B cell (primary cell): ENCODE results near the gene DCDC1. TPM values are rescaled to one million over a fixed set of nuclear protein-coding genes. Genes with fewer than 3 reads are reported as not detected.

Experiments used
- ATAC-seq: fragments of 200-7000 bp; cut with Tn5 transposase; one replicate; pipeline ENCODE4 v1.10.0; 2021; ENCODE audit warnings: low read depth, mild to moderate bottlenecking, moderate number of reproducible peaks, moderate library complexity
- CTCF ChIA-PET: fragments of 350-600 bp; sonication (Branson Sonifier 250); formaldehyde crosslinking; loops from one replicate; lab custom pipeline; 2021; ENCODE audit warnings: antibody characterized with exemption, inconsistent platforms; lab: Charles Lee
- POLR2A ChIA-PET: fragments of 350-600 bp; sonication (Branson Sonifier 250); formaldehyde crosslinking; loops from one replicate; lab custom pipeline; 2021; ENCODE audit warnings: antibody characterized with exemption; lab: Charles Lee
- DNase-seq: peaks from one replicate; pipeline ENCODE4 v3.0.0; 2013
- H2AFZ ChIP-seq: 2 replicates; pipeline ENCODE4 v1.6.1; 2012; ENCODE audit warnings: mild to moderate bottlenecking, low read depth, low read length; ENCODE audit not compliant: insufficient read depth, poor library complexity, severe bottlenecking
- H3K27ac ChIP-seq, 2 donors: 1 replicate in 1 of 2; 2 replicates in 1 of 2; pipeline ENCODE4 v1.5.1; 2012 to 2013; ENCODE audit warnings: low read length in 2 of 2, mild to moderate bottlenecking in 2 of 2, moderate library complexity in 1 of 2
- H3K27me3 ChIP-seq, 4 experiments: fragments of 200-600 bp in 1 of 4; sonication (generic) in 1 of 4; replicated peaks in 1 of 4; 1 replicate in 2 of 4; 2 replicates in 2 of 4; pipeline versions ENCODE4 v1.6.1 to v1.7.0; 2013 to 2016; ENCODE audit warnings: low read length in 3 of 4, mild to moderate bottlenecking in 2 of 4, mixed read lengths in 1 of 4, moderate library complexity in 1 of 4; ENCODE audit not compliant: insufficient read depth in 4 of 4, control insufficient read depth in 3 of 4; ENCODE audit errors: control extremely low read depth in 1 of 4
- H3K36me3 ChIP-seq, 2 experiments: replicated peaks in 1 of 2; 1 replicate in 1 of 2; 2 replicates in 1 of 2; pipeline versions ENCODE4 v1.6.1 to v1.7.1; 2013; ENCODE audit warnings: low read length in 1 of 2; ENCODE audit not compliant: insufficient read depth in 2 of 2, control insufficient read depth in 1 of 2; ENCODE audit errors: control extremely low read depth in 1 of 2, extremely low read depth in 1 of 2
- H3K4me1 ChIP-seq, 2 donors: fragments of 200-600 bp in 1 of 2; sonication (generic) in 1 of 2; 1 replicate in 1 of 2; 2 replicates in 1 of 2; pipeline versions ENCODE4 v1.5.1 to v1.6.1; 2013 to 2017; ENCODE audit warnings: low read length in 2 of 2; ENCODE audit not compliant: control insufficient read depth in 2 of 2, insufficient read depth in 2 of 2
- H3K4me2 ChIP-seq: replicated peaks from 2 replicates; pipeline ENCODE3; 2012; ENCODE audit warnings: mild to moderate bottlenecking, low read depth, low read length; ENCODE audit not compliant: poor library complexity, severe bottlenecking
- H3K4me3 ChIP-seq, 5 experiments: fragments of 200-600 bp in 1 of 5; sonication (generic) in 1 of 5; 1 replicate in 3 of 5; 2 replicates in 2 of 5; pipeline versions ENCODE4 v1.5.1 to v1.7.0; 2011 to 2016; ENCODE audit warnings: low read length in 4 of 5, mild to moderate bottlenecking in 4 of 5, low read depth in 2 of 5, control low read depth in 1 of 5, moderate library complexity in 1 of 5; ENCODE audit not compliant: insufficient read depth in 1 of 5; ENCODE audit errors: control extremely low read depth in 1 of 5, extremely low read depth in 1 of 5
- H3K79me2 ChIP-seq: fragments of 200-600 bp; sonication (generic); one replicate; pipeline ENCODE4 v1.6.0; 2016; ENCODE audit warnings: low read length; ENCODE audit not compliant: control insufficient read depth, insufficient read depth
- H3K9ac ChIP-seq: fragments of 200-600 bp; sonication (generic); 2 replicates; pipeline ENCODE4 v1.6.1; 2017; ENCODE audit warnings: mild to moderate bottlenecking, low read length, moderate library complexity
- H3K9me3 ChIP-seq, 3 donors: one replicate each; pipeline versions ENCODE4 v1.6.1 to v1.7.1; 2013; ENCODE audit warnings: low read length in 2 of 3; ENCODE audit not compliant: control insufficient read depth in 2 of 3, insufficient read depth in 1 of 3; ENCODE audit errors: control extremely low read depth in 1 of 3
- H4K20me1 ChIP-seq: 2 replicates; pipeline ENCODE4 v1.6.0; 2012; ENCODE audit warnings: mild to moderate bottlenecking, low read length; ENCODE audit not compliant: insufficient read depth, control insufficient read depth, poor library complexity, severe bottlenecking
- H3K27ac Mint-ChIP-seq: one replicate; pipeline ENCODE4 v1.8.0; 2021; ENCODE audit warnings: mixed read lengths
- H3K27me3 Mint-ChIP-seq: one replicate; pipeline ENCODE4 v1.8.0; 2021; ENCODE audit warnings: mixed read lengths
- H3K4me1 Mint-ChIP-seq: one replicate; pipeline ENCODE4 v1.8.0; 2021; ENCODE audit warnings: mixed read lengths
- H3K4me3 Mint-ChIP-seq: one replicate; pipeline ENCODE4 v1.8.0; 2021; ENCODE audit warnings: mixed read lengths
- H3K9me3 Mint-ChIP-seq: one replicate; pipeline ENCODE4 v1.8.0; 2022; ENCODE audit warnings: mixed read lengths; ENCODE audit not compliant: insufficient read depth
- CTCF ChIP-seq: fragments of 200-600 bp; IDR thresholded peaks from one replicate; pipeline ENCODE4 v1.8.0; 2022; ENCODE audit warnings: antibody characterized with exemption, mild to moderate bottlenecking
- EZH2 ChIP-seq: IDR thresholded peaks from 2 replicates; pipeline ENCODE4 v1.6.1; 2012; ENCODE audit warnings: borderline replicate concordance, low read depth, mild to moderate bottlenecking, moderate library complexity, low read length; ENCODE audit not compliant: insufficient read depth, poor library complexity, severe bottlenecking
- WGBS: methylation state at CpG from one replicate; pipeline ENCODE4 v1.1.5; 2013; ENCODE audit warnings: missing lambda C conversion rate; ENCODE audit not compliant: insufficient coverage; 5-methylcytosine and 5-hydroxymethylcytosine counted together
- intact Hi-C: fragments of 100-400 bp; cut with micrococcal nuclease; formaldehyde crosslinking; loops from one replicate; pipeline ENCODE4 v1.10.0; 2022
- polyA plus RNA-seq: library from polyadenylated mRNA; depleted of rRNA; stranded (reverse); fragments of >200 nt; gene quantifications from 2 replicates; pipeline ENCODE4 v1.2.3, GENCODE V29; 2012
- total RNA-seq, 2 donors: library from RNA; stranded (reverse); fragments of 120-200 nt in 1 of 2; gene quantifications; 1 replicate in 1 of 2; 2 replicates in 1 of 2; pipeline versions ENCODE4 v1.2.3 to v1.2.4, GENCODE V29; 2013 to 2022

DCDC1 gene
- total and polyA plus RNA-seq, 2 donors (not counting 1 experiment from before 2014, with no cell fraction given): not detected

DNA sequence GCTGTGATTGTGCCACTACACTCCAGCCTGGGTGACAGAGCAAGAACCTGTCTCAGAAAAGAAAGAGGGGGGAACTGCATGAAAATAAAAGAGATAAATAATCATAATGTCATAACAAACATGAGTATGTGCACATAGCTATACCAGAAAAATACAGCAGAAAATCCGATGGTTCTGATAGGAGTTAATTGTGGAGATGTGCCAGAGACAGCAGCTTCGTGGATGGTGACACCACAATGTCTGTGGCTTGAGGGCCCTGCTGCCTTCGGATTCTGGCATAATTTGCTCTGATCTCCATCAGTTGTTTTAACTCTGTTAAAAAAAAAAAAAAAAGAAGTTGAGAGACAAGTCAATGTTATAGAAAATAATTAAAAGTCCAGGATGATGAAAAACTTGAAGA lies 491.1 kb downstream of the DCDC1 start:
- WGBS: no CpG with 5 or more reads among the region's 3 CpGs
- H3K9me3 Mint-ChIP-seq: no peaks in the 10 kb centered on the region
- Histone ChIP-seq H3K4me1 (no peaks in the 10 kb centered on the region), H3K27me3 (no peaks in the 10 kb centered on the region), H3K36me3 (no peaks in the 10 kb centered on the region), H3K27ac (no peak overlapping the region), H3K79me2 (no peaks in the 10 kb centered on the region), H3K4me2 (no peak overlapping the region), H3K4me3 (no peak overlapping the region), H2AFZ (no peak overlapping the region), H3K9ac (no peak overlapping the region), H3K9me3 (no peaks in the 10 kb centered on the region), H4K20me1 (no peaks in the 10 kb centered on the region)
- POLR2A ChIA-PET: no interaction called here
- ATAC-seq (no peak), DNase-seq (no peak)
- H3K27me3 Mint-ChIP-seq: no peaks in the 10 kb centered on the region
- CTCF ChIA-PET: no interaction called here
- H3K27ac Mint-ChIP-seq: no peak overlapping the region
- TF ChIP-seq EZH2: no peak
- TF ChIP-seq CTCF: no peak
- intact Hi-C loops: no loop called here
- no peak overlapping the region for H3K4me3 Mint-ChIP-seq
- H3K4me1 Mint-ChIP-seq: no peaks in the 10 kb centered on the region

GRCh38 chr11:30876663-30877396 lies 492.7 kb downstream of the DCDC1 start:
- Histone ChIP-seq H3K4me3 (no peak overlapping the region), H3K27ac (no peak overlapping the region), H3K9ac (no peak overlapping the region), H3K36me3 (no peaks in the 10 kb centered on the region), H3K4me2 (no peak overlapping the region), H3K27me3 (no peaks in the 10 kb centered on the region), H3K9me3 (no peaks in the 10 kb centered on the region), H2AFZ (no peak overlapping the region), H3K79me2 (no peaks in the 10 kb centered on the region), H3K4me1 (no peaks in the 10 kb centered on the region), H4K20me1 (no peaks in the 10 kb centered on the region)
- DNase-seq: no peak
- Mint-ChIP-seq H3K27me3 (no peaks in the 10 kb centered on the region), H3K9me3 (no peaks in the 10 kb centered on the region), H3K27ac (no peak overlapping the region), H3K4me3 (no peak overlapping the region), H3K4me1 (no peaks in the 10 kb centered on the region)
- no peak for ATAC-seq
- WGBS: 50% methylated on average over 1 of the region's 2 CpGs
- ChIA-PET CTCF (no interaction called here), POLR2A (no interaction called here)
- intact Hi-C loops: no loop called here
- no peak for TF ChIP-seq EZH2
- TF ChIP-seq CTCF: no peak
